ENCODE measurements around the gene SOCS3.
A peak's percentile ranks its signal among the peaks of the same experiment; 100 is the strongest.

Gene SOCS3

GRCh38 chr17:78397681-78398101 lies 37.8 kb upstream of the SOCS3 start:
- peaks cover 9 to 14% of the 10 kb centered on the region in 2 donors for H3K4me1 Mint-ChIP-seq (ENCODE audit: low read depth in 2 of 2)
- H3K36me3 Mint-ChIP-seq (ENCODE audit: insufficient read depth) = peaks cover 91% of the 10 kb centered on the region
- no peak overlapping the region for H3K4me3 Mint-ChIP-seq
- H3K27ac Mint-ChIP-seq = no peak overlapping the region
- no peaks in the 10 kb centered on the region for H3K27me3 Mint-ChIP-seq
- no peaks in the 10 kb centered on the region for H3K9me3 Mint-ChIP-seq
- ATAC-seq (replicated peaks) = no peak
- DNase-seq = no peak

- Mint-ChIP-seq H3K4me1 (ENCODE audit: low read depth in 2 of 2) (peaks cover 9 to 11% of the 10 kb centered on the region in 2 donors), H3K9me3 (no peaks in the 10 kb centered on the region), H3K27ac (peak overlapping the region; percentile 14 to 62), H3K27me3 (no peaks in the 10 kb centered on the region), H3K4me3 (no peak overlapping the region), H3K36me3 (ENCODE audit: insufficient read depth) (peaks cover 86% of the 10 kb centered on the region)
- no peak for DNase-seq
- no peak for ATAC-seq (replicated peaks)
Observed at GRCh38 chr17:78396441-78397337, 36.8 kb upstream of the SOCS3 start.

- Mint-ChIP-seq H3K9me3 (no peaks in the 10 kb centered on the region), H3K27ac (no peak overlapping the region), H3K4me1 (ENCODE audit: low read depth in 2 of 2) (peaks cover 15 to 16% of the 10 kb centered on the region in 2 donors), H3K27me3 (no peaks in the 10 kb centered on the region), H3K36me3 (ENCODE audit: insufficient read depth) (peaks cover 78% of the 10 kb centered on the region), H3K4me3 (no peak overlapping the region)
- ATAC-seq (replicated peaks) = no peak
- DNase-seq = no peak
Observed at GRCh38 chr17:78395155-78395554, 35.3 kb upstream of the SOCS3 start.

- ATAC-seq (replicated peaks) = no peak
- DNase-seq = no peak
- H3K4me3 Mint-ChIP-seq = no peak overlapping the region
- H3K27ac Mint-ChIP-seq = no peak overlapping the region
- peaks cover 18% of the 10 kb centered on the region in 2 donors for H3K4me1 Mint-ChIP-seq (ENCODE audit: low read depth in 2 of 2)
- H3K9me3 Mint-ChIP-seq = no peaks in the 10 kb centered on the region
- peaks cover 68% of the 10 kb centered on the region for H3K36me3 Mint-ChIP-seq (ENCODE audit: insufficient read depth)
- no peaks in the 10 kb centered on the region for H3K27me3 Mint-ChIP-seq
Observed at GRCh38 chr17:78394209-78394608, 34.3 kb upstream of the SOCS3 start.

GRCh38 chr17:78393575-78393974 lies 33.7 kb upstream of the SOCS3 start:
- Mint-ChIP-seq H3K4me1 (ENCODE audit: low read depth in 2 of 2) (peaks cover 19 to 20% of the 10 kb centered on the region in 2 donors), H3K27ac (no peak overlapping the region), H3K4me3 (no peak overlapping the region), H3K27me3 (no peaks in the 10 kb centered on the region), H3K36me3 (ENCODE audit: insufficient read depth) (peaks cover 66% of the 10 kb centered on the region), H3K9me3 (no peaks in the 10 kb centered on the region)
- DNase-seq (no peak), ATAC-seq (replicated peaks) (no peak)

- DNase-seq = no peak
- no peak overlapping the region for H3K27ac Mint-ChIP-seq
- no peak overlapping the region for H3K4me3 Mint-ChIP-seq
- ATAC-seq (replicated peaks) = no peak
- H3K27me3 Mint-ChIP-seq = no peaks in the 10 kb centered on the region
- H3K4me1 Mint-ChIP-seq (ENCODE audit: low read depth in 2 of 2) = peaks cover 25 to 26% of the 10 kb centered on the region in 2 donors
- no peaks in the 10 kb centered on the region for H3K9me3 Mint-ChIP-seq
- H3K36me3 Mint-ChIP-seq (ENCODE audit: insufficient read depth) = peaks cover 57% of the 10 kb centered on the region
Observed at GRCh38 chr17:78392295-78392694, 32.4 kb upstream of the SOCS3 start.

GRCh38 chr17:78391843-78392242 lies 32.0 kb upstream of the SOCS3 start:
- peak overlapping the region in 1 of 2 donors; percentile 23 for H3K27ac Mint-ChIP-seq
- peaks cover 26 to 30% of the 10 kb centered on the region in 2 donors for H3K4me1 Mint-ChIP-seq (ENCODE audit: low read depth in 2 of 2)
- H3K27me3 Mint-ChIP-seq = no peaks in the 10 kb centered on the region
- no peaks in the 10 kb centered on the region for H3K9me3 Mint-ChIP-seq
- H3K4me3 Mint-ChIP-seq = no peak overlapping the region
- DNase-seq (no peak), ATAC-seq (replicated peaks) (no peak)
- peaks cover 52% of the 10 kb centered on the region for H3K36me3 Mint-ChIP-seq (ENCODE audit: insufficient read depth)

- peak overlapping the region in 1 of 2 donors; percentile 23 for H3K27ac Mint-ChIP-seq
- no peak overlapping the region for H3K4me3 Mint-ChIP-seq
- peaks cover 47% of the 10 kb centered on the region for H3K36me3 Mint-ChIP-seq (ENCODE audit: insufficient read depth)
- H3K9me3 Mint-ChIP-seq = no peaks in the 10 kb centered on the region
- H3K27me3 Mint-ChIP-seq = no peaks in the 10 kb centered on the region
- ATAC-seq (replicated peaks) (no peak), DNase-seq (no peak)
- peaks cover 33 to 34% of the 10 kb centered on the region in 2 donors for H3K4me1 Mint-ChIP-seq (ENCODE audit: low read depth in 2 of 2)
Observed at GRCh38 chr17:78391051-78391431, 31.2 kb upstream of the SOCS3 start.

- H3K27ac Mint-ChIP-seq = peak overlapping the region in 1 of 2 donors; percentile 23
- H3K36me3 Mint-ChIP-seq (ENCODE audit: insufficient read depth) = peaks cover 45% of the 10 kb centered on the region
- H3K4me1 Mint-ChIP-seq (ENCODE audit: low read depth in 2 of 2) = peaks cover 37 to 39% of the 10 kb centered on the region in 2 donors
- no peak overlapping the region for H3K4me3 Mint-ChIP-seq
- H3K27me3 Mint-ChIP-seq = no peaks in the 10 kb centered on the region
- ATAC-seq (replicated peaks) (no peak), DNase-seq (no peak)
- H3K9me3 Mint-ChIP-seq = no peaks in the 10 kb centered on the region
Observed at GRCh38 chr17:78390241-78391050, 30.6 kb upstream of the SOCS3 start.

- no peaks in the 10 kb centered on the region for H3K27me3 Mint-ChIP-seq
- peaks cover 26% of the 10 kb centered on the region for H3K36me3 Mint-ChIP-seq (ENCODE audit: insufficient read depth)
- H3K4me1 Mint-ChIP-seq (ENCODE audit: low read depth in 2 of 2) = peaks cover 50 to 56% of the 10 kb centered on the region in 2 donors
- no peak for DNase-seq
- H3K27ac Mint-ChIP-seq = peak overlapping the region; percentile 70 to 88
- ATAC-seq (replicated peaks) = peak; percentile 11
- H3K9me3 Mint-ChIP-seq = no peaks in the 10 kb centered on the region
- H3K4me3 Mint-ChIP-seq = peak overlapping the region in 1 of 2 donors; percentile 15
Observed at GRCh38 chr17:78387977-78388941, 28.4 kb upstream of the SOCS3 start.

- no peak for ATAC-seq (replicated peaks)
- Mint-ChIP-seq H3K9me3 (no peaks in the 10 kb centered on the region), H3K27ac (peak overlapping the region; percentile 78 to 89), H3K4me1 (ENCODE audit: low read depth in 2 of 2) (peaks cover 67 to 76% of the 10 kb centered on the region in 2 donors), H3K36me3 (ENCODE audit: insufficient read depth) (peaks cover 18% of the 10 kb centered on the region), H3K27me3 (no peaks in the 10 kb centered on the region), H3K4me3 (peak overlapping the region; percentile 61 to 94)
- DNase-seq = no peak
Observed at GRCh38 chr17:78384479-78385175, 24.8 kb upstream of the SOCS3 start.

- ATAC-seq (replicated peaks) (no peak), DNase-seq (no peak)
- Mint-ChIP-seq H3K9me3 (no peaks in the 10 kb centered on the region), H3K4me3 (peak overlapping the region; percentile 61 to 94), H3K27me3 (no peaks in the 10 kb centered on the region), H3K4me1 (ENCODE audit: low read depth in 2 of 2) (peaks cover 71 to 82% of the 10 kb centered on the region in 2 donors), H3K36me3 (ENCODE audit: insufficient read depth) (peaks cover 21% of the 10 kb centered on the region), H3K27ac (peak overlapping the region; percentile 78 to 89)
Observed at GRCh38 chr17:78383725-78384471, 24.0 kb upstream of the SOCS3 start.
